Muscle layer of colon (tissue), 2 donors: ENCODE data around the gene PTPN5.

Source experiments
- H3K27ac ChIP-seq: one replicate; pipeline ENCODE4 v1.7.0; 2013; ENCODE audit warnings: low read depth, mild to moderate bottlenecking, low read length, moderate library complexity
- H3K27me3 ChIP-seq, 2 donors: one replicate each; pipeline ENCODE4 v1.7.0; 2013; ENCODE audit warnings: low read length in 2 of 2, mild to moderate bottlenecking in 2 of 2; ENCODE audit not compliant: insufficient read depth in 2 of 2, control insufficient read depth in 1 of 2
- H3K36me3 ChIP-seq: one replicate; pipeline ENCODE4 v1.7.0; 2013; ENCODE audit warnings: mild to moderate bottlenecking, low read length; ENCODE audit not compliant: insufficient read depth
- H3K4me1 ChIP-seq: one replicate; pipeline ENCODE4 v1.7.0; 2013; ENCODE audit warnings: mild to moderate bottlenecking, low read length; ENCODE audit not compliant: insufficient read depth
- H3K4me3 ChIP-seq, 2 donors: one replicate each; pipeline ENCODE4 v1.7.0; 2013; ENCODE audit warnings: low read length in 2 of 2, low read depth in 1 of 2, mild to moderate bottlenecking in 1 of 2, moderate library complexity in 1 of 2
- H3K9ac ChIP-seq: one replicate; pipeline ENCODE4 v1.7.0; 2013; ENCODE audit warnings: low read length
- H3K9me3 ChIP-seq: one replicate; pipeline ENCODE4 v1.7.0; 2013; ENCODE audit warnings: mild to moderate bottlenecking, low read length
- donor health status: abdominal sarcoma.
- donor health status: Adenocarcinoma of cecum.

The PTPN5 gene

DNA sequence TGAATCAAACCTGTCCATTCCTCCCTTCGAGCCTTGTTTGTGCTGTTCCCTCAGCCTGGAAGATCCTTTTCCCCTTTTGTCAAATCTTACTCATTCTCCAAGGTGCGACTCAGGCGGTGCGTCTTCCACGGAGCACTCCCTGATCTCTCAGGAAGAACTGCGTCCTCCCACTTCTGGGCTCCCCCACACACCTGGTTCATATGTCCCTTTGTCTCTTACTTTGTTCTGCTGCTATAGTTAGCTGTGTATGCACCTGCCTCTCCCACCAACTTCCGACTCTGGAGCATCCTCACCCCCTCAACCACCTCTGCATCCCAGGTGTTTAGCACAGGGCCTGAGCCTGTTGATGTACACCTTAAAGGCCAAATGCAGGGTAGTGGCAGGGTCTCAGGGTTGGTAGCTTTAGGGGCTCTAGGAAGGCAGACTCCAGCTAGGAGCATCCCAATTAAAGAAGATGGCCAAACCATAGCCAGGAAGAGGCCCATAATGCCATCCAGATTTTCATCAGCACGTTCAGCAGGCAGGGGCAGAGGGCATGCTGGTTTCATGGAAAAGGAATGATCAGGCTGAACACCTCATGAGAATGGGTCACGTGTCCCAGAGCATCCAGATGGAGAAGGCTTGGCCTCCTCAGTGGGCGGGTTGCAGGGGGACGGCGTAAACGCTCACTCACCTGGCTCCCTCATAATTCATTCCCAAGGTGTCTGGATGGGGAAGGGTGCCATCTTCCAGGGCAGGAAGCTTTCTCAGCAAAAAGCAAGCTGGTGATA lies 20.1 kb downstream of the PTPN5 start:
- Histone ChIP-seq H3K36me3 (no peaks in the 10 kb centered on the region), H3K4me3 (no peak overlapping the region), H3K9me3 (no peaks in the 10 kb centered on the region), H3K27me3 (no peaks in the 10 kb centered on the region), H3K9ac (no peak overlapping the region), H3K4me1 (no peaks in the 10 kb centered on the region), H3K27ac (no peak overlapping the region)

- no peak overlapping the region for H3K27ac ChIP-seq
Measured at GRCh38 chr11:18770479-18771125, 21.0 kb downstream of the PTPN5 start.

DNA sequence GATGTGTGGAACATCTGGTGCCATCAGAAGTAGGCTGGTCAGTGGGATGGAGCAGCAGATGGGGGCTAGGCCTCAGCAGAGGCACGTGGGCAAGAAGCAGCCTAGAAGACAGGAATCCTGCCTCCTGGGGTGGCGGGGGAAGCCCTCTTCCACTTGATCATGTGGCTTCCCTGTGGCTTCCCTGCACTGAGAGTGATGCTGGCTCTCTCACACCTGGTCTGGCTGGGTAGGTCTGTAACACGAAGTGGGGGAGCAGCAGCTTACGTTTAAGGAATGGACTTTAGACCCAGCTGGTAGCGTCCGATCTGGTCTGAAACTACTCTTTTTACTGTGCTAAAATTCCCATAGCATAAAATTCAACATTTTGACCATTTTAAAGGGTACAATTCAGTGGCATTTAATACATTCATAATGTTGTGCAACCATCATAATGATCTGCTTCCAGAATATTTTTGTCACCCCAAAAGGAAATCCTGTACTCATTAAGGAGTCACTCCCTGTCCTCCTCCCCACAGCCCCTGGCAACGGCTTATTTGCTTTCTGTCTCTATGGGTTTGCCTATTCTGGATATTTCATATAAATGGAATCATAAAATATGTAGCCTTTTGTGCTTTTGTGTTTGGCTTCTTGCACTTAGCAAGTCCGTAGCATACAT lies 21.7 kb downstream of the PTPN5 start:
- H3K4me1 ChIP-seq: no peaks in the 10 kb centered on the region
- no peaks in the 10 kb centered on the region for H3K9me3 ChIP-seq

More at GRCh38 chr11:18770479-18771125, 21.0 kb downstream of the PTPN5 start:
- no peaks in the 10 kb centered on the region for H3K36me3 ChIP-seq
- H3K4me3 ChIP-seq: no peak overlapping the region
- no peaks in the 10 kb centered on the region for H3K4me1 ChIP-seq
- H3K9ac ChIP-seq: no peak overlapping the region
- no peaks in the 10 kb centered on the region for H3K27me3 ChIP-seq
- H3K9me3 ChIP-seq: no peaks in the 10 kb centered on the region

DNA sequence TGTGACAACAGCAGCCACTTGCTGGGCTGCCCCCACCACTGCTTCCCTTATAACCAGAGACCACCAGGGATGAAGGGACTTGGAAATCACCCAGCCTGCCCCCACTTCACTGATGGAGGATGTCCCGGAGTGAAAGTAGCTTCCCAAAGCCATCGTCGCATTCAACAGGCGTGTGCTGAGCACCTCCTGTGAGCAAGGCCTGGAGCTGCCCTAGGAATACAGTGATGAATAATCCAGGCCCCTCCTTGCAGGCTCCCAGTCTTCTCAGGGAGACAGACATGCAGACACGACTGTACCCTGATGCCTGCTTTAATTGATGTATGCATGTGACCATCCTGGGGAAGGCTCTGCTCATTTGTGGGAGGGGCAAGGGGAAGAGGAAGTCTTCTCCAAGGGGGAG lies 22.6 kb downstream of the PTPN5 start:
- Histone ChIP-seq H3K27me3 (no peaks in the 10 kb centered on the region), H3K36me3 (no peaks in the 10 kb centered on the region), H3K4me3 (no peak overlapping the region), H3K4me1 (no peaks in the 10 kb centered on the region), H3K9ac (no peak overlapping the region), H3K9me3 (no peaks in the 10 kb centered on the region), H3K27ac (no peak overlapping the region)

More for the DNA sequence above, 21.7 kb downstream of the PTPN5 start:
- H3K4me3 ChIP-seq: no peak overlapping the region
- H3K27ac ChIP-seq: no peak overlapping the region
- H3K36me3 ChIP-seq: no peaks in the 10 kb centered on the region
- H3K9ac ChIP-seq: no peak overlapping the region
- H3K27me3 ChIP-seq: no peaks in the 10 kb centered on the region

GRCh38 chr11:18768472-18768901 lies 23.1 kb downstream of the PTPN5 start:
- Histone ChIP-seq H3K4me1 (no peaks in the 10 kb centered on the region), H3K4me3 (no peak overlapping the region), H3K9me3 (no peaks in the 10 kb centered on the region), H3K27ac (no peak overlapping the region), H3K36me3 (no peaks in the 10 kb centered on the region), H3K9ac (no peak overlapping the region), H3K27me3 (no peaks in the 10 kb centered on the region)

GRCh38 chr11:18766015-18766414 lies 25.6 kb downstream of the PTPN5 start:
- H3K27ac ChIP-seq: no peak overlapping the region

DNA sequence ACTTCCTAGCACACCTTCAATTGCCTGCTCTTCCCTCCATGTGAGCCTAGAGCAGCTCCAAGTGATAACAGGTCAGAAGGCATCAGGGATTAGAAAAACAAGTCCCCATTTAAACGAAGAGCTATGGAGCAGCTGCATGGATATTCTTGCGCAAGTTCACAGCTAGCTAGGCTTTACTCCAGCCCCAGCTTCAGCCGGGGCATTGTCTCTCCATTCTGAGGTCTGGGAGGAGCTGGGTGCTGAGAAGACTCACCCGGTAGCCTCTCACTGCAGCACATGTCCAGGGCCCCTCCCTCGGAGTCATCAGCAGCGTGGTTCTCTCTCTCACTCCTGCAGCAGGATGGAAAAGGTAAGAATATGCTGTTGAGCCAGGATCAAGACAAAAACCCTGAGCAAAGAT lies 26.0 kb downstream of the PTPN5 start:
- H3K9me3 ChIP-seq: no peaks in the 10 kb centered on the region
- H3K4me1 ChIP-seq: no peaks in the 10 kb centered on the region
- no peaks in the 10 kb centered on the region for H3K27me3 ChIP-seq
- H3K4me3 ChIP-seq: no peak overlapping the region
- no peak overlapping the region for H3K27ac ChIP-seq
- H3K9ac ChIP-seq: no peak overlapping the region
- no peaks in the 10 kb centered on the region for H3K36me3 ChIP-seq

More at GRCh38 chr11:18766015-18766414, 25.6 kb downstream of the PTPN5 start:
- no peak overlapping the region for H3K4me3 ChIP-seq
- no peaks in the 10 kb centered on the region for H3K36me3 ChIP-seq
- no peak overlapping the region for H3K9ac ChIP-seq
- no peaks in the 10 kb centered on the region for H3K4me1 ChIP-seq
- no peaks in the 10 kb centered on the region for H3K27me3 ChIP-seq
- H3K9me3 ChIP-seq: no peaks in the 10 kb centered on the region

GRCh38 chr11:18761741-18762140 lies 29.9 kb downstream of the PTPN5 start:
- H3K36me3 ChIP-seq: no peaks in the 10 kb centered on the region
- no peaks in the 10 kb centered on the region for H3K9me3 ChIP-seq
- H3K27ac ChIP-seq: no peak overlapping the region
- H3K4me1 ChIP-seq: no peaks in the 10 kb centered on the region
- no peak overlapping the region for H3K4me3 ChIP-seq
- H3K9ac ChIP-seq: no peak overlapping the region
- no peaks in the 10 kb centered on the region for H3K27me3 ChIP-seq

GRCh38 chr11:18761144-18761543 lies 30.5 kb downstream of the PTPN5 start:
- Histone ChIP-seq H3K9me3 (no peaks in the 10 kb centered on the region), H3K27me3 (no peaks in the 10 kb centered on the region), H3K4me1 (no peaks in the 10 kb centered on the region), H3K9ac (no peak overlapping the region), H3K4me3 (no peak overlapping the region), H3K27ac (no peak overlapping the region), H3K36me3 (no peaks in the 10 kb centered on the region)

- H3K27me3 ChIP-seq: no peaks in the 10 kb centered on the region
- no peaks in the 10 kb centered on the region for H3K9me3 ChIP-seq
- no peaks in the 10 kb centered on the region for H3K4me1 ChIP-seq
- H3K9ac ChIP-seq: no peak overlapping the region
- no peak overlapping the region for H3K4me3 ChIP-seq
- H3K27ac ChIP-seq: no peak overlapping the region
- H3K36me3 ChIP-seq: no peaks in the 10 kb centered on the region
Measured at GRCh38 chr11:18757811-18758210, 33.8 kb downstream of the PTPN5 start.

DNA sequence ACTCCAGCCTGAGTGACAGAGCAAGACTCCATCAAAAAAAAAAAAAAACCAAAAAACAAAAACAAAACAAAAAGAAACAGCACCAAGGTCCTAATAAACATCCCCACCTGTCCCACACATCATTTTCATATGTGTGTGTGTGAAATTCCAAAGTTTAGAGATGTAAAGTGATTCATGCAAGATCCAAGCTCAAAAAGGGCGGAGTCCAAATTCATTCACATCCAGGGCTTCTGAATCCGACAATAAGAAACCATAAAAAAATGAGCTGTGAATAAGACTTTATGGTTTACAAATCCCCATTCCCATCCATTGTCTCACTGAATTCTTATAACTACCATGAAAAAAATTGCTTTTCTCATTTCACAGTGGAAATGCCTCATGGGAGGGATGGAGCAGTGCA lies 34.7 kb downstream of the PTPN5 start:
- no peak overlapping the region for H3K4me3 ChIP-seq
- H3K9me3 ChIP-seq: no peaks in the 10 kb centered on the region
- no peaks in the 10 kb centered on the region for H3K36me3 ChIP-seq
- no peak overlapping the region for H3K9ac ChIP-seq
- H3K27me3 ChIP-seq: no peaks in the 10 kb centered on the region
- H3K27ac ChIP-seq: no peak overlapping the region
- no peaks in the 10 kb centered on the region for H3K4me1 ChIP-seq
